Ovary (tissue), 9 donors: ENCODE results near the gene S100A10. TPM values are rescaled to one million over a fixed set of nuclear protein-coding genes. Genes with fewer than 3 reads are reported as not detected.
A peak's percentile ranks its signal among the peaks of the same experiment; 100 is the strongest.

Experiments used
- DNase-seq, 5 donors: peaks; one replicate each; pipeline ENCODE4 v3.0.0-alpha.2; 2019 to 2020
- H3K27ac ChIP-seq, 2 donors: fragments of 200-600 bp; one replicate each; pipeline versions ENCODE4 v1.5.1 to v1.8.0; 2019 to 2022
- H3K27me3 ChIP-seq: fragments of 200-600 bp; one replicate; pipeline ENCODE4 v1.8.0; 2022
- H3K36me3 ChIP-seq: fragments of 200-600 bp; sonication (generic); one replicate; pipeline ENCODE4 v1.5.1; 2019
- H3K4me1 ChIP-seq: one replicate; pipeline ENCODE4 v1.8.1; 2013; ENCODE audit warnings: mild to moderate bottlenecking, moderate library complexity; ENCODE audit not compliant: insufficient read depth
- H3K4me3 ChIP-seq: fragments of 200-600 bp; sonication (generic); one replicate; pipeline ENCODE4 v1.5.1; 2017
- H3K9me3 ChIP-seq, 2 donors: fragments of 200-600 bp in 1 of 2; sonication (generic) in 1 of 2; one replicate each; pipeline versions ENCODE4 v1.5.1 to v1.8.1; 2013 to 2019; ENCODE audit warnings: mild to moderate bottlenecking in 1 of 2, moderate library complexity in 1 of 2
- EP300 ChIP-seq: sonication (generic); formaldehyde crosslinking; IDR thresholded peaks from one replicate; pipeline ENCODE4 v1.6.1; 2017; ENCODE audit warnings: antibody characterized with exemption
- POLR2A ChIP-seq: fragments of 450-650 bp; IDR thresholded peaks from one replicate; pipeline ENCODE4 v1.6.1; 2017; ENCODE audit warnings: antibody characterized with exemption, mild to moderate bottlenecking, moderate library complexity
- WGBS, 3 donors: extraction: QIAGEN DNeasy Blood & Tissue Kit in 1 of 3; methylation state at CpG; one replicate each; pipeline versions ENCODE4 v1.1.5 to v1.1.7; 2013 to 2017; 5-methylcytosine and 5-hydroxymethylcytosine counted together
- intact Hi-C, 4 donors: fragments of 100-400 bp; cut with DNase I; formaldehyde crosslinking; loops; one replicate each; pipeline versions ENCODE4 v1.11.0 to v1.15.1; 2022 to 2023
- polyA plus RNA-seq, 2 donors: library from polyadenylated mRNA; stranded (reverse); fragments of 200-250 nt in 1 of 2; fragments of 350-450 nt in 1 of 2; fragmentation: Illumina TruSeq in 1 of 2; extraction: RNeasy Lipid Tissue Mini Kit (QIAGEN cat#74804) in 1 of 2; gene quantifications; one replicate each; pipeline ENCODE4 v1.2.3, GENCODE V29; 2013 to 2014
- total RNA-seq, 7 donors: library from RNA; depleted of rRNA in 2 of 7; stranded (reverse); fragments of >200 nt in 2 of 7; fragmentation: NEBNext Ultra II Directional in 3 of 7; extraction: Animal tissue kit (Norgen Biotek cat#: 25700) in 3 of 7; gene quantifications; one replicate each; pipeline versions ENCODE4 v1.1.0 to v1.2.4, GENCODE V29; 2016 to 2023
- TF ChIP-seq, protein P1 (sequence below), 3 donors: fragments of 450-650 bp in 2 of 3; fragments of 200-600 bp in 1 of 3; IDR thresholded peaks; one replicate each; pipeline versions ENCODE4 v1.5.1 to v1.8.0; 2016 to 2022; ENCODE audit warnings: antibody characterized with exemption in 3 of 3, mild to moderate bottlenecking in 1 of 3
- donor health status: DM: no; HTN: no; CAD: no; lungs with moderate emphysema.
- donor health status: DM: no; HTN: no; CAD: no.
- donor health status: Bipolar disorder and iron deficiency.
- donor health status: DM: yes; HTN: yes; CAD: no.
- donor health status: DM: no; HTN: no; CAD: no.
- donor health status: DM: yes; HTN: yes; CAD: no.

S100A10 gene
- total and polyA plus RNA-seq, 9 donors: 38.6 to 642 (median 213) TPM

GRCh38 chr1:151992303-151993083 lies 1.2 kb downstream of the S100A10 start:
- Histone ChIP-seq H3K9me3 (no peaks in the 10 kb centered on the region), H3K4me1 (peaks cover 23% of the 10 kb centered on the region), H3K27me3 (no peaks in the 10 kb centered on the region), H3K4me3 (peak overlapping the region; percentile 61), H3K27ac (peak overlapping the region; percentile 30 to 87), H3K36me3 (no peaks in the 10 kb centered on the region)
- peak; percentile 72 to 85 (median 74) for DNase-seq
- intact Hi-C loops: loop anchor here in 2 of 4 donors (5.0 kb wide), 1 partner anchor 55 kb away; no protein-coding TSS in a partner anchor
- no peak for TF ChIP-seq EP300
- TF ChIP-seq POLR2A: peak; percentile 43
- 5 to 7% (median 7%) methylated on average over 21 of the region's 21 CpGs for WGBS, 3 donors

DNA sequence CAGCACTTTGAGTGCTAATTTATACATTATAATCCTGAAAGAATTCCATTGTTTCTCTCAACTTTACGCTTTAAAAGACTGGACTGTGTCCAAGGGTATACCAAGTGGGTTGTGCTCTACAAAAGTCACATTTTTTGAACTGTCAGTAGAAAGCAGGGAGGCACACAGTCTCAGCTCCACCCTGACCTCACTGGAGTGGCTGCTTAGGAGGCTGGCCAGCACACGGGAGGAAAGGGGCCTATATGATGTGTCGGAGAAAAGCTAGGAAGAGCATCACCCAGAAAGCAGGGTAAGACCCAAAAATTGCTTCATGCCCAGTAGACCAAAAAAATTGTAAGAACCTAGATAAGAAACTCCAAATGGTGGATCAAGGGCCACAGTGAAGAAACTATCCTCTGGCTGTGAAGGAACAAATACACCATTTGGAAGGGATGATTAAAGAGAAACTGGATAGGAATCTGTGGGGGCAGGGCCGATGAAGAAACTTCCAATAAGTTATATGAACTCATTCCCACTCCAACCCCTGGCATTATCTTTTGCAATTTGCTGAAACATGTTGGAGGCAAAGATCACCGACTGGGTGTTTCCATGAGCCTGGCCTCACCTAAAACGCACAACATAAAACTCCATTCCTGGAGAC lies 1.9 kb downstream of the S100A10 start:
- H3K4me3 ChIP-seq: peak overlapping the region; percentile 61
- DNase-seq: no peak
- intact Hi-C loops: loop anchor here in 2 of 4 donors (5.0 kb wide), 1 partner anchor 54 kb away; no protein-coding TSS in a partner anchor
- 20 to 34% (median 21%) methylated on average over 6 of the region's 6 CpGs for WGBS, 3 donors
- H3K27me3 ChIP-seq: no peaks in the 10 kb centered on the region
- TF ChIP-seq, protein P1, sequence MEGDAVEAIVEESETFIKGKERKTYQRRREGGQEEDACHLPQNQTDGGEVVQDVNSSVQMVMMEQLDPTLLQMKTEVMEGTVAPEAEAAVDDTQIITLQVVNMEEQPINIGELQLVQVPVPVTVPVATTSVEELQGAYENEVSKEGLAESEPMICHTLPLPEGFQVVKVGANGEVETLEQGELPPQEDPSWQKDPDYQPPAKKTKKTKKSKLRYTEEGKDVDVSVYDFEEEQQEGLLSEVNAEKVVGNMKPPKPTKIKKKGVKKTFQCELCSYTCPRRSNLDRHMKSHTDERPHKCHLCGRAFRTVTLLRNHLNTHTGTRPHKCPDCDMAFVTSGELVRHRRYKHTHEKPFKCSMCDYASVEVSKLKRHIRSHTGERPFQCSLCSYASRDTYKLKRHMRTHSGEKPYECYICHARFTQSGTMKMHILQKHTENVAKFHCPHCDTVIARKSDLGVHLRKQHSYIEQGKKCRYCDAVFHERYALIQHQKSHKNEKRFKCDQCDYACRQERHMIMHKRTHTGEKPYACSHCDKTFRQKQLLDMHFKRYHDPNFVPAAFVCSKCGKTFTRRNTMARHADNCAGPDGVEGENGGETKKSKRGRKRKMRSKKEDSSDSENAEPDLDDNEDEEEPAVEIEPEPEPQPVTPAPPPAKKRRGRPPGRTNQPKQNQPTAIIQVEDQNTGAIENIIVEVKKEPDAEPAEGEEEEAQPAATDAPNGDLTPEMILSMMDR (IDR thresholded peaks at IDR 0.05): no peak
- TF ChIP-seq POLR2A (no peak), EP300 (no peak)
- H3K9me3 ChIP-seq: no peaks in the 10 kb centered on the region
- H3K4me1 ChIP-seq: peaks cover 23% of the 10 kb centered on the region
- H3K36me3 ChIP-seq: no peaks in the 10 kb centered on the region
- peak overlapping the region in 1 of 2 donors; percentile 87 for H3K27ac ChIP-seq

DNA sequence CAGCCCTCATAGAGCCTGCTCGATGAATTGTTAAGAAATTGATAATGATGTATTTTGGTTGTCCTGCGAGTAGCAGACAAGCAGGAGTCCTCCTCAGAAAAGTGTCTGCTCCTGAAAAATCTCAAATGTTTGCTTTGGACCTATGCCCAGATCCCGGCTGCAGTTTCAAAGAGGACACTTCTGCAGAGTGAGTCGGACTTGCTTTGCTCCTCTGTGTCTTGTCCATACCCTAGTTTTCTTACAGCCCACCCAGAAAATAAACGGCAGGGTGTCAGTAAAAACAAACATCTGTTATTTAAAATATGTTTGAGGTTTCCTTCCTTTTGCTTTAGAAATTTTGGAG lies 2.8 kb downstream of the S100A10 start:
- TF ChIP-seq POLR2A: no peak
- TF ChIP-seq, protein P1 (IDR thresholded peaks at IDR 0.05): no peak
- no peak for TF ChIP-seq EP300
- Histone ChIP-seq H3K4me1 (peaks cover 23% of the 10 kb centered on the region), H3K36me3 (no peaks in the 10 kb centered on the region), H3K9me3 (no peaks in the 10 kb centered on the region), H3K4me3 (no peak overlapping the region), H3K27ac (no peak overlapping the region), H3K27me3 (no peaks in the 10 kb centered on the region)
- 1 to 4% (median 2%) methylated on average over 5 of the region's 5 CpGs for WGBS, 3 donors
- intact Hi-C loops: loop anchor here in 2 of 4 donors (5.0 kb wide), 1 partner anchor 54 kb away; no protein-coding TSS in a partner anchor
- peak in 4 of 5 donors; percentile 46 to 68 (median 52) for DNase-seq

DNA sequence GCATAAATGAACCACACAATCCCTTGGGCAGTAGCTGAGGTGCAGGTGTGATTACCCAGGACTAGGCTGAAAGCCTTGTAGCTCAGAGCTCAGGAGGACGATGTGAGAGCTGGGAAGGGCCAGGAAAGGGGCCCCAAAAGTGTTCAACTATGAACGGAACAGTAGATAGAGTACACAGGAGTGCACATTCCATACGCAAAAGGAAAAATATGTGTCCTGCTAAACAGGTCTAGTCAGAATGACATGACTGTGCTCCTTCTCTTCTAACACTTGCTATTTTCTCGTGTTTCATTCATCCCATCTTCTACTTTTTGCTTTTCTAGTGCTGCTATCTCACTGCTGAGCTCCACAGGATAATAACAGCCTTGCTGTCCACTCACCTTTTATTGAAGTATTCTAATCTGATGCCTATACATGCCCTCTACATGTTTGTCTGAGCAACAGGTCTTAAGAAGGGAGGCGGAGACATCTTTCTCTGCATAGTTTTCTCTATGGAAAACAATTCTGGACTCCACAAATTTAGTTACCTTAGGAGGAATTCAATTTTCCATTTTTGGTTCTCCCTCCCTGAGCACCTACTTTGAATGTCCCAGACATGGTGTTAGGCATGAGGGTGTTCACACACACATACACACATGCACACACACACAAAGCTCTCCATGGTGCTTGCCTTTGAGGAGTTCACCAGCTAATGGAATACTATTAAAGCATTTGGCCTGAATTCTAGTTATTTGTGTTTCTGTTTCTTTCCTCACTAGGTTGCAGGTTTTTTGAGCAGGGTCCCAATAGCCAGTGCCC lies 3.4 kb downstream of the S100A10 start:
- peaks cover 23% of the 10 kb centered on the region for H3K4me1 ChIP-seq
- H3K27ac ChIP-seq: no peak overlapping the region
- no peak for DNase-seq
- no peak for TF ChIP-seq EP300
- TF ChIP-seq POLR2A: no peak
- TF ChIP-seq, protein P1 (IDR thresholded peaks at IDR 0.05): no peak
- no peaks in the 10 kb centered on the region for H3K9me3 ChIP-seq
- H3K4me3 ChIP-seq: no peak overlapping the region
- no peaks in the 10 kb centered on the region for H3K27me3 ChIP-seq
- WGBS, 3 donors: 51 to 75% (median 68%) methylated on average over 5 of the region's 5 CpGs
- no peaks in the 10 kb centered on the region for H3K36me3 ChIP-seq
- intact Hi-C loops: loop anchor here in 2 of 4 donors (5.0 kb wide), 1 partner anchor 53 kb away; no protein-coding TSS in a partner anchor
